Thyroid gland (tissue), 4 donors: ENCODE measurements around the gene ZNF821. TPM values are rescaled to one million over a fixed set of nuclear protein-coding genes. Genes with fewer than 3 reads are reported as not detected.

Experiments used
- DNase-seq, 2 donors: peaks; one replicate each; pipeline ENCODE4 v3.0.0-alpha.2; 2019
- H3K27ac ChIP-seq, 3 donors: fragments of 200-600 bp; sonication (generic); 1 replicate in 2 of 3; 2 replicates in 1 of 3; pipeline ENCODE4 v1.5.1; 2016 to 2019; ENCODE audit warnings: mild to moderate bottlenecking in 1 of 3, moderate library complexity in 1 of 3
- H3K27me3 ChIP-seq: fragments of 200-600 bp; sonication (generic); one replicate; pipeline ENCODE4 v1.5.1; 2019
- H3K36me3 ChIP-seq, 2 donors: fragments of 200-600 bp; sonication (generic); one replicate each; pipeline ENCODE4 v1.5.1; 2016 to 2019
- H3K4me1 ChIP-seq, 2 donors: fragments of 200-600 bp; sonication (generic); one replicate each; pipeline ENCODE4 v1.5.1; 2017 to 2019
- H3K4me3 ChIP-seq, 3 donors: fragments of 200-600 bp; sonication (generic); replicated peaks in 1 of 3; 1 replicate in 2 of 3; 2 replicates in 1 of 3; pipeline ENCODE4 v1.5.1; 2016; ENCODE audit warnings: mild to moderate bottlenecking in 1 of 3
- H3K9me3 ChIP-seq: fragments of 200-600 bp; sonication (generic); one replicate; pipeline ENCODE4 v1.5.1; 2017
- POLR2A ChIP-seq, 2 donors: fragments of 450-650 bp; IDR thresholded peaks; one replicate each; pipeline ENCODE4 v1.6.1; 2017; ENCODE audit warnings: antibody characterized with exemption in 2 of 2, mild to moderate bottlenecking in 2 of 2, moderate library complexity in 1 of 2
- WGBS, 2 donors: methylation state at CpG; one replicate each; pipeline ENCODE4 v1.1.5; 2017; 5-methylcytosine and 5-hydroxymethylcytosine counted together
- intact Hi-C: fragments of 100-400 bp; cut with DNase I; formaldehyde crosslinking; loops from one replicate; pipeline ENCODE4 v1.15.1; 2023
- total RNA-seq, 4 donors: library from RNA; depleted of rRNA; stranded (reverse); fragments of >200 nt; gene quantifications; one replicate each; pipeline ENCODE4 v1.2.3, GENCODE V29; 2016
- TF ChIP-seq, protein P1 (sequence below), 6 experiments: fragments of 200-600 bp in 3 of 6; fragments of 450-650 bp in 3 of 6; sonication (generic) in 3 of 6; IDR thresholded peaks; one replicate each; pipeline ENCODE4 v1.5.1; 2016 to 2019; ENCODE audit warnings: antibody characterized with exemption in 6 of 6, mild to moderate bottlenecking in 2 of 6, inconsistent platforms in 1 of 6, moderate library complexity in 1 of 6

ZNF821 gene
- total RNA-seq, 4 donors from 2014 or later: 7.9 to 17.8 (median 11.6) TPM

DNA sequence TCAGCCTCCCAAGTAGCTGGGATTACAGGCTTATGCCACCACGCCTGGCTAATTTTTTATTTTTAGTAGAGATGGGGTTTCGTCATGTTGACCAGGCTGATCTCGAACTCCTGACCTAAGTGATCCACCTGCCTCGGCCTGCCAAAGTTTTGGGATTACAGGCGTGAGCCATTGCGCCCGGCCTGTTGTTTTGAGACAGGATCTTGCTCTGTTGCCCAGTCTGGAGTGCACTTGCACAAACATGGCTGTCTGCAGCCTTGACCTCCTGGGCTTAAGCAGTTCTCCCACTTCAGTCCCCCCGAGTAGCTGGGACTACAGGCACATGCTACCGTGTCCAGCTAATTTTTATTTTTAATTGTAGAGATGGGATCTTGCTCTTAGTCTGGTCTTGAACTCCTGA is 20.3 kb upstream of the ZNF821 start:
- Histone ChIP-seq H3K36me3 (no peaks in the 10 kb centered on the region), H3K4me3 (no peak overlapping the region), H3K27me3 (no peaks in the 10 kb centered on the region), H3K9me3 (no peaks in the 10 kb centered on the region), H3K4me1 (peaks cover 0 to 24% of the 10 kb centered on the region in 2 donors), H3K27ac (no peak overlapping the region)
- whole genome bisulfite sequencing, 2 donors: 90 to 91% methylated on average over 9 of the region's 9 CpGs
- intact Hi-C loops: no loop called here
- TF ChIP-seq POLR2A (IDR thresholded peaks at IDR 0.05): no peak
- TF ChIP-seq, protein P1, sequence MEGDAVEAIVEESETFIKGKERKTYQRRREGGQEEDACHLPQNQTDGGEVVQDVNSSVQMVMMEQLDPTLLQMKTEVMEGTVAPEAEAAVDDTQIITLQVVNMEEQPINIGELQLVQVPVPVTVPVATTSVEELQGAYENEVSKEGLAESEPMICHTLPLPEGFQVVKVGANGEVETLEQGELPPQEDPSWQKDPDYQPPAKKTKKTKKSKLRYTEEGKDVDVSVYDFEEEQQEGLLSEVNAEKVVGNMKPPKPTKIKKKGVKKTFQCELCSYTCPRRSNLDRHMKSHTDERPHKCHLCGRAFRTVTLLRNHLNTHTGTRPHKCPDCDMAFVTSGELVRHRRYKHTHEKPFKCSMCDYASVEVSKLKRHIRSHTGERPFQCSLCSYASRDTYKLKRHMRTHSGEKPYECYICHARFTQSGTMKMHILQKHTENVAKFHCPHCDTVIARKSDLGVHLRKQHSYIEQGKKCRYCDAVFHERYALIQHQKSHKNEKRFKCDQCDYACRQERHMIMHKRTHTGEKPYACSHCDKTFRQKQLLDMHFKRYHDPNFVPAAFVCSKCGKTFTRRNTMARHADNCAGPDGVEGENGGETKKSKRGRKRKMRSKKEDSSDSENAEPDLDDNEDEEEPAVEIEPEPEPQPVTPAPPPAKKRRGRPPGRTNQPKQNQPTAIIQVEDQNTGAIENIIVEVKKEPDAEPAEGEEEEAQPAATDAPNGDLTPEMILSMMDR (IDR thresholded peaks at IDR 0.05): no peak
- DNase-seq: no peak

DNA sequence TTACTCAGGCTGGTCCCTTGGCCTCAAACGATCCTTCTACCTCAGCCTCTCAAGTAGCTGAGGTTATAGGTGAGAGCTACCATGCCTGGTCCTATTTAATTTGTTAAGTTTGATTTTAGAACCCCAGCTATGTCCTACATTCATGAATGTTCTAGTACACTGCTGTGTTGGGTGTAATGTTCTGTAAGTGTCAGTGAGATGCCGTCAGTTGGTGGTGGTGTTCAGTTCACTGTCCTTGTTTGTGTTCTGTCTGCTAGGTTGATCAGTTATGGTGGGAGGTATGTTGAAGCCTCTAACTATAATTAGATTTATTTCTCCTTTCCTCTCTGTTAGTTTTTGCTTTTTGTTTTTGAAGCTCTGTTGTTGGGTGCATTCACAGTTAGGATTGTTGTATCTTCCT is 19.6 kb upstream of the ZNF821 start:
- H3K27me3 ChIP-seq: no peaks in the 10 kb centered on the region
- no peak overlapping the region for H3K4me3 ChIP-seq
- no peak for DNase-seq
- H3K9me3 ChIP-seq: no peaks in the 10 kb centered on the region
- TF ChIP-seq, protein P1 (IDR thresholded peaks at IDR 0.05): no peak
- TF ChIP-seq POLR2A (IDR thresholded peaks at IDR 0.05): no peak
- H3K27ac ChIP-seq: no peak overlapping the region
- 91 to 94% methylated on average over 2 of the region's 2 CpGs for WGBS, 2 donors
- H3K4me1 ChIP-seq: peaks cover 0 to 26% of the 10 kb centered on the region in 2 donors
- intact Hi-C loops: no loop called here
- no peaks in the 10 kb centered on the region for H3K36me3 ChIP-seq

DNA sequence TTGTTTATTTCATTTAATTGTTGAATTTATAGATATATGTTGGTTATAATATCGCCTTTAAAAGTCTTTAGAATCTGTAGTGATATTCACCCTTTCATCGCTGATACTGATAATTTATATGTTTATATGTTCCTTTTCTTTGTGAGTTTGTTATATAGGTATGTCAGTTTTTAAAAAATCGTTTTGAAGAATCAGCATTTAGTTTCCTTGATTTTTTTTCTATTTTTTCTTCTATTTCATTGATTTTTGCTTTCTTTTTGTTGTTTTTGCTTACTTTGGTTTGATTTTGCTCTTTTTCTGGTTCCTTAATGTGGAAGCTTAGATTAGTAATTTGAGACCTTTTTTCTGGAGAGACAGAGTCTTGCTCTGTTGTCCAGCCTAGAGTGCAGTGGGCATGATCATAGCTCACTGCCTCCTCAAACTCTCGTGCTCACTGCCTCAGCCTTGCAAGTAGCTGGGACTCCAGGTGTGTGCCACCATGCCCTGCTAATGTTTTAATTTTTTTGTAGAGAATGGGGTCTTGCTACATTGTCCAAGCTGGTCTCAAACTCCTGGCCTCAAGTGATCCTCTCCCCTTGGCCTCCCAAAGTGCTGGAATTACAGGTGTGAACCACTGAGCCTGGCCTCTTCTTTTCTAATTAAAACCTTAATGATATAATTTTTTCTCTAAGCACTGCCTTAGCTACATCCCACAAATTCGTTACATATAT is 18.8 kb upstream of the ZNF821 start:
- Histone ChIP-seq H3K4me3 (no peak overlapping the region), H3K4me1 (peaks cover 0 to 26% of the 10 kb centered on the region in 2 donors), H3K9me3 (no peaks in the 10 kb centered on the region), H3K36me3 (no peaks in the 10 kb centered on the region), H3K27ac (no peak overlapping the region), H3K27me3 (no peaks in the 10 kb centered on the region)
- 90 to 94% methylated on average over 5 of the region's 5 CpGs for WGBS, 2 donors
- TF ChIP-seq POLR2A (IDR thresholded peaks at IDR 0.05): no peak
- TF ChIP-seq, protein P1 (IDR thresholded peaks at IDR 0.05): no peak
- DNase-seq: no peak
- intact Hi-C loops: no loop called here

DNA sequence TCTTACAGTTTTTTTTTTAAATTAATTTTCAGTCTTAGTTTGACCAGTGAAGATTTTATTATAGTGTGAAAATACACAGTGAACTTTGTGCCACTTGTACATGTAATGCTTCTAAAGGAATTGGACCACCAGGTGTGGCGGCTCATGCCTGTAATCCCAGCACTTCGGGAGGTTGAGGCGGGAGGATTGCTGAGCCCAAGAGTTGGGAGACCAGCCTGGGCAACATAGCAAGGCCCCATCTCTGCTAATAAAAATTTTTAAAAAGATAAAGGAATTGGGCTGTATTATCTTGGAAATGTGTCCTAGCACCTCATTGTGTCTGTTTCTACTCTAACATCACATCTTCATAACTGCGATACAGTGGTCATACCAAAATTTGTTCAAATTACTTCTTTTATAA is 15.2 kb upstream of the ZNF821 start:
- H3K4me1 ChIP-seq: peaks cover 10 to 39% of the 10 kb centered on the region in 2 donors
- 92 to 98% methylated on average over 4 of the region's 4 CpGs for WGBS, 2 donors

More for the DNA sequence above, 15.2 kb upstream of the ZNF821 start:
- H3K36me3 ChIP-seq: no peaks in the 10 kb centered on the region
- no peak for DNase-seq
- intact Hi-C loops: no loop called here
- TF ChIP-seq POLR2A (IDR thresholded peaks at IDR 0.05): no peak
- TF ChIP-seq, protein P1 (IDR thresholded peaks at IDR 0.05): no peak
- H3K4me3 ChIP-seq: no peak overlapping the region
- H3K27ac ChIP-seq: peak overlapping the region in 1 of 3 donors; percentile 4
- no peaks in the 10 kb centered on the region for H3K9me3 ChIP-seq
- H3K27me3 ChIP-seq: no peaks in the 10 kb centered on the region
